Activated CD8-positive, alpha-beta memory T cell treated with anti-CD3 and anti-CD28 coated beads, Interleukin-2, amount 50 U/mL, for 24 hours (primary cell): ENCODE measurements around the gene ATG3.
"Not testable (repeated sequence)": the region's sequence is repeated elsewhere in the genome, so short reads cannot be mapped to it uniquely, and the experiment has no call there.

Experiments
- DNase-seq: peaks from one replicate; pipeline ENCODE4 v3.0.0-alpha.2; 2020; ENCODE audit errors: extremely low read depth

ATG3 gene

GRCh38 chr3:112498914-112499711, 62.6 kb downstream of the ATG3 start, which contains the start of gene BTLA:
BTLA (minus strand) TSS chr3:112499472; CDS start chr3:112499358, 114 bp downstream.
- no peak for DNase-seq

GRCh38 chr3:112497897-112498548, 63.7 kb downstream of the ATG3 start:
- DNase-seq, result no peak

- no peak for DNase-seq
Observed at GRCh38 chr3:112496366-112497067, 65.2 kb downstream of the ATG3 start.

- DNase-seq, result not testable (repeated sequence)
Observed at GRCh38 chr3:112494448-112494767, 67.4 kb downstream of the ATG3 start.

- no peak for DNase-seq
Observed at GRCh38 chr3:112492124-112492523, 69.6 kb downstream of the ATG3 start.

- no peak for DNase-seq
Observed at GRCh38 chr3:112491373-112491772, 70.4 kb downstream of the ATG3 start.

- DNase-seq, result no peak
Observed at GRCh38 chr3:112489674-112490479, 71.9 kb downstream of the ATG3 start.

- no peak for DNase-seq
Observed at GRCh38 chr3:112486811-112487505, 74.8 kb downstream of the ATG3 start.

GRCh38 chr3:112484352-112484751, 77.4 kb downstream of the ATG3 start:
- no peak for DNase-seq

- DNase-seq, result no peak
Observed at GRCh38 chr3:112482675-112483074, 79.1 kb downstream of the ATG3 start.
